ENCODE results near the gene SKI.

The SKI gene

GRCh38 chr1:2200308-2200943 lies 27.7 kb upstream of the SKI start:
- no peak overlapping the region for H3K4me3 ChIP-seq (ENCODE audit: low read length)
- TF ChIP-seq ZNF274 (IDR thresholded peaks at IDR 0.05; ENCODE audit: low read depth, low read length) = no peak

GRCh38 chr1:2201062-2201461 lies 27.1 kb upstream of the SKI start:
- no peak overlapping the region for H3K4me3 ChIP-seq (ENCODE audit: low read length)
- TF ChIP-seq ZNF274 (IDR thresholded peaks at IDR 0.05; ENCODE audit: low read depth, low read length) = no peak

- H3K4me3 ChIP-seq (ENCODE audit: low read length) = no peak overlapping the region
- no peak for TF ChIP-seq ZNF274 (IDR thresholded peaks at IDR 0.05; ENCODE audit: low read depth, low read length)
Observed at GRCh38 chr1:2202008-2202575, 26.0 kb upstream of the SKI start.

- TF ChIP-seq ZNF274 (IDR thresholded peaks at IDR 0.05; ENCODE audit: low read depth, low read length) = no peak
- no peak overlapping the region for H3K4me3 ChIP-seq (ENCODE audit: low read length)
Observed at GRCh38 chr1:2202843-2203601, 25.1 kb upstream of the SKI start.

DNA sequence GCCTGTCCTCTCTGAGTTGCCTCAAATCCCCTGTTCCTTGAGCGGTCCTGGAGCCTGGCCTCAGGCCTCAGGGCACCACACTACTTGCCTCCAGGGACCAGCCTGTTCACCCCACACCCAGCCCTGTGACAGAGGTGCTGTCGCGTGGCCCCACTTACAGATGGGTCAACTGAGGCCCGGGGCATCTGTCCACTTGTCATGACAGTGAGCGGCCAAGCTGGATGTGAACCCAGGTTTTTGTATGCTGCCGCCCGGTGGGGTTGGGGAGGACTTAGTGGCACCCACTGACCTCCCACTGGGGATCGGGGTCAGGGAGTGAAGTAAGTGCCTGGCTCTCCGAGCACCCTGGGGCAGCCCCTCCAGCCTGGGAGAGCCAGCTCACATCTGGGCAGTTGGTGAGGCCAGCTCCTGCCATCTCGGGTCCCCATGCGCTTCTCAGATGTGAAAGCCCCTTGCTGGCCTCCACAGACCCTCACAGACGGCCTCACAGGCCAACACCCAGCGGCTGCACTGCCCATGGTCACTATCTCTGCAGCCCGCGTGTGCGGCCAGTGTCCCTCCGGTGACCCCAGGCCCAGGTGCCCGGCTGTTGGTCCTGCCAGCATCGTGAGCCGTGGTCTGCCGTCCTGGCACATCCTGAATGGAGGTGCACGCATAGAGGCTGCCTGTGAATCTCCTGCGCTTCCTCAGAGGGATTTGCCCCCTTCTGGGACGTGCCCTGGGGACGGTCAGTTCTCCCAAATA lies 24.3 kb upstream of the SKI start:
- TF ChIP-seq ZNF274 (IDR thresholded peaks at IDR 0.05; ENCODE audit: low read depth, low read length) = no peak
- H3K4me3 ChIP-seq (ENCODE audit: low read length) = no peak overlapping the region; the same call in 1 of the 2 replicates

DNA sequence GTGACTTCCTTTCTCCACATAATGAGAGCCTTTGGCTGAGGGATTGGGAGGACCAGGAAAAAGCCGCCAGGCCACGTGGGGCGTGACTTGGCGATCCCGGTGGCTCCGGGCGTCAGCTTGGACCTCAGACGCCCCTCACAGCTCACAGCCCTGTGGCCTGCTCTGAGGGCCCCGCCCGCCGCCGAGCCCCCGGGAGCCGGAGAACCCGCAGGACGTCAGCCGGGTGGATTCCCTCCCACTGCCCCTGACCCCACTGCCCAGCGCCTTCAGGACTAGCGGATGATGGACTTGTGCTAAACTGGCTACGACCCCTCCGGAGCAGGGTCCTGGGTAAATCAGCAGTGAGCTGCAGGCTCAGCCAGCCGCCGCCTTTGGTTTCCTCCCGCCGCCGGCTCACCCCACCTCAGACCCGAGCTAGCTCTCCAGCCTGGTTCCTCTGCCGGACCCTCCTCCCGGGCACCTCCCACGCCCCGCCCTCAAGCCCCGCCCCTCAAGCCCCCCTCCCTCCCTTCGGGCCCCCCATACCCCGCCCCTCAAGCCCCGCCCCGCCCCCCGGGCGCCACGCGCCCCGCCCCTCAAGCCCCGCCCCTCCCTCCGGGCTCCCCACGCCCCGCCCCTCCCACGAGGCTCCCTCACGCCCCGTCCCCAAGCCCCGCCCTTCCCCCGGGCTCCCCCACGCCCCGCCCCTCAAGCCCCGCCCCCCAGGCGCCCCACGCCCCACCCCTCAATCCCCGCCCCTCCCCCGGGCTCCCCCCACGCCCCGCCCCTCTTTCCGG lies 23.5 kb upstream of the SKI start:
- peak overlapping the region; percentile 14; the same call in 1 of the 2 replicates for H3K4me3 ChIP-seq (ENCODE audit: low read length)
- no peak for TF ChIP-seq ZNF274 (IDR thresholded peaks at IDR 0.05; ENCODE audit: low read depth, low read length)

GRCh38 chr1:2205191-2205952 lies 22.7 kb upstream of the SKI start:
- peak overlapping the region; percentile 52; the same call in 1 of the 2 replicates for H3K4me3 ChIP-seq (ENCODE audit: low read length)
- no peak for TF ChIP-seq ZNF274 (IDR thresholded peaks at IDR 0.05; ENCODE audit: low read depth, low read length)

DNA sequence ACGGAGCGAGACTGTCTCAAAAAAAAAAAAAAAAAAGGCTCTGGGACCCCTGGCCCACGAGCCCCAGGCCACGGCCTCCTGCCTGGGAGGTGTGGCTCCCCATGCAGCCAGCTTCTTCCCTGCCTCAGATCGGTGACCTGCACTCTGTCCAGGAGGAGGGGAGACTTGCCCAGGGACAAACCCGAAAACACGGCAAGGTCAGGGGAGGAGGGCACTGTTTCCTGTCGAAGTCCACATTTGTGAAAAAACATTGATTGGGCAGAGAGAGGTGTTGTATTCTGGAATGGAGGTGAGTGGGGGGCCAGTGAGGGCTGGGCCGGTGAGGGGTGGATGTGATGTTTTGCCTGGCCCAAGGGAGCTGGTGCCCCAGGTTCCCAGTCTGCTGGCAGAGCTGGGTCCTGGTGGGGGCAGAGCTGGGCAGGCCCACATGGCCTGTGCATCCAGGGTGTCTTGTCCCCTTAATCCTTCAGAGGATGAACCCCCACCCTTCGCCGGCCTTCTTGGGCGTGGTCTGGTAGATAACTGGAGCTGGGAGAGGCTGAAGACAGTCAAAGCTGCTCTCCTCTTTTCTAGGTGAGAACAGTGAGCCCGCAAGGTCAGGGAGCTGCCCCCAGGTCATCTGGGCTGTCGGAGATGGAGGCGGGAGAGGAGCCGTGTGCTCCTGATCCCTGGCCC lies 21.2 kb upstream of the SKI start:
- no peak overlapping the region for H3K4me3 ChIP-seq (ENCODE audit: low read length)
- TF ChIP-seq ZNF274 (IDR thresholded peaks at IDR 0.05; ENCODE audit: low read depth, low read length) = no peak

DNA sequence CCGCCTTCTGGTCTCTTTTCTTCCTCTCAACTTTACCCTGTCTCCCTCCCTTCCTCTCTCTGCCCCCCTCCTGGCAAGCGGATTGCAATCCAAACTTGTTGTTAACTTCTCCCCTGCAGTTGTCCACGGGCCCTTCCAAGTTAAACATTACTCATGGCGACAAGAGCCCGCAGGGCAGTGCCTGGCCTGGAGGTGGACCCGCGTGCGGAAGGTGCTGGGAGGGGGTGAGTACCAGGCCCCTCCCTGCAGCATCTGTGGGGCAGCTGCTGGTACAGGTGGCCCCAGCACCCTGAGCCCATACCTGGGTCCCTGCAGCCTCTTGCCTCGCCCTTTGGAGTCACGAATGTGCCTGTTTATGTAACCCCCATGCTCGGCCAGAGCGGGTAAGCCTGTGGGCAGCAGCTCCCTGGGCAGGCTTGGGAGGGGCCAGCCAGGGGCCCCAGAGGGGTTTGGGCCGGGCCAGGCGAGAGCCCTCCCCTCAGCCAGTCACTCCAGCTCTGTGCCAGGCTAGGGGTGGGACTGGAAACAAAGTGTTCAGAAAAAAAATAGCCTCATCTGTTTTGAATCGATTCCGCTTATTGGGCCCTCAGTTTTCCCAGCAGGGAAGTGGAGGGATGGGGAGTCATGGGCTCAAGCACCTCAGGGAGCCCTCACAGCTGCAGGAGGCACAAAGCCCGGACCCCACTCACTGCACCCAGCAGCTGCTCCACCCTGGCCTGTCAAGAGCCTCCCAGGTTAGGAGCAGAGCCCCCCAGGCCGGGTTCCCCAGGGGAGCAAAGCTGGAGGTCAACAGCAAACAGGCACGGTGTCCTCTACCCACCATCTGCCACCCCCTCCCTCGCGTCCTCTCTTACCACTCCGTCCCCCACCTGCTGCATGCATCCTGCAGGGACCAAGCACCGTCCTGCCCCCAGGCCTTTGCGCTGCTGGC lies 19.5 kb upstream of the SKI start:
- no peak for TF ChIP-seq ZNF274 (IDR thresholded peaks at IDR 0.05; ENCODE audit: low read depth, low read length)

GRCh38 chr1:2209400-2210083 lies 18.6 kb upstream of the SKI start:
- TF ChIP-seq ZNF274 (IDR thresholded peaks at IDR 0.05; ENCODE audit: low read depth, low read length) = no peak
- H3K4me3 ChIP-seq (ENCODE audit: low read length) = no peak overlapping the region

More for the DNA sequence above, 19.5 kb upstream of the SKI start:
- H3K4me3 ChIP-seq (ENCODE audit: low read length) = no peak overlapping the region

- no peak for TF ChIP-seq ZNF274 (IDR thresholded peaks at IDR 0.05; ENCODE audit: low read depth, low read length)
- no peak overlapping the region for H3K4me3 ChIP-seq (ENCODE audit: low read length)
Observed at GRCh38 chr1:2210084-2210653, 17.9 kb upstream of the SKI start.
